Ishikawa (cell line): Measurements from ENCODE around the gene ANKRD44.

Source experiments
- CEBPB ChIP-seq: IDR thresholded peaks from 2 replicates; pipeline ENCODE4 v1.6.1; 2012
- EGR1 ChIP-seq: IDR thresholded peaks from 2 replicates; pipeline ENCODE4 v1.6.1; 2012
- NFIC ChIP-seq: IDR thresholded peaks from 2 replicates; pipeline ENCODE4 v1.6.1; 2012
- TCF12 ChIP-seq: IDR thresholded peaks from 2 replicates; pipeline ENCODE4 v1.6.1; 2012; ENCODE audit warnings: low read depth
- YY1 ChIP-seq: IDR thresholded peaks from 2 replicates; pipeline ENCODE4 v1.6.1; 2012; ENCODE audit warnings: low read depth
- TF ChIP-seq, protein P1 (sequence below): IDR thresholded peaks from 2 replicates; pipeline ENCODE4 v1.6.1; 2012
- TF ChIP-seq, protein P2 (sequence below): IDR thresholded peaks from 2 replicates; pipeline ENCODE4 v1.6.1; 2012; ENCODE audit warnings: low read depth, mild to moderate bottlenecking

GRCh38 chr2:197103363-197103762, 207.2 kb downstream of the ANKRD44 start:
- no peak for TF ChIP-seq CEBPB
- TF ChIP-seq EGR1: no peak
- no peak for TF ChIP-seq TCF12
- no peak for TF ChIP-seq NFIC
- TF ChIP-seq, protein P1, sequence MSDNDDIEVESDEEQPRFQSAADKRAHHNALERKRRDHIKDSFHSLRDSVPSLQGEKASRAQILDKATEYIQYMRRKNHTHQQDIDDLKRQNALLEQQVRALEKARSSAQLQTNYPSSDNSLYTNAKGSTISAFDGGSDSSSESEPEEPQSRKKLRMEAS: no peak
- TF ChIP-seq YY1: no peak
- TF ChIP-seq, protein P2, sequence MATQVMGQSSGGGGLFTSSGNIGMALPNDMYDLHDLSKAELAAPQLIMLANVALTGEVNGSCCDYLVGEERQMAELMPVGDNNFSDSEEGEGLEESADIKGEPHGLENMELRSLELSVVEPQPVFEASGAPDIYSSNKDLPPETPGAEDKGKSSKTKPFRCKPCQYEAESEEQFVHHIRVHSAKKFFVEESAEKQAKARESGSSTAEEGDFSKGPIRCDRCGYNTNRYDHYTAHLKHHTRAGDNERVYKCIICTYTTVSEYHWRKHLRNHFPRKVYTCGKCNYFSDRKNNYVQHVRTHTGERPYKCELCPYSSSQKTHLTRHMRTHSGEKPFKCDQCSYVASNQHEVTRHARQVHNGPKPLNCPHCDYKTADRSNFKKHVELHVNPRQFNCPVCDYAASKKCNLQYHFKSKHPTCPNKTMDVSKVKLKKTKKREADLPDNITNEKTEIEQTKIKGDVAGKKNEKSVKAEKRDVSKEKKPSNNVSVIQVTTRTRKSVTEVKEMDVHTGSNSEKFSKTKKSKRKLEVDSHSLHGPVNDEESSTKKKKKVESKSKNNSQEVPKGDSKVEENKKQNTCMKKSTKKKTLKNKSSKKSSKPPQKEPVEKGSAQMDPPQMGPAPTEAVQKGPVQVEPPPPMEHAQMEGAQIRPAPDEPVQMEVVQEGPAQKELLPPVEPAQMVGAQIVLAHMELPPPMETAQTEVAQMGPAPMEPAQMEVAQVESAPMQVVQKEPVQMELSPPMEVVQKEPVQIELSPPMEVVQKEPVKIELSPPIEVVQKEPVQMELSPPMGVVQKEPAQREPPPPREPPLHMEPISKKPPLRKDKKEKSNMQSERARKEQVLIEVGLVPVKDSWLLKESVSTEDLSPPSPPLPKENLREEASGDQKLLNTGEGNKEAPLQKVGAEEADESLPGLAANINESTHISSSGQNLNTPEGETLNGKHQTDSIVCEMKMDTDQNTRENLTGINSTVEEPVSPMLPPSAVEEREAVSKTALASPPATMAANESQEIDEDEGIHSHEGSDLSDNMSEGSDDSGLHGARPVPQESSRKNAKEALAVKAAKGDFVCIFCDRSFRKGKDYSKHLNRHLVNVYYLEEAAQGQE: no peak
